Mammary epithelial cell (primary cell): Measurements from ENCODE around the gene S100A8.
"Not testable (repeated sequence)": the region's sequence is repeated elsewhere in the genome, so short reads cannot be mapped to it uniquely, and the experiment has no call there.

ENCODE experiments used
- EZH2 ChIP-seq: IDR thresholded peaks from 2 replicates; pipeline ENCODE4 v1.6.1; 2012; ENCODE audit warnings: low read length, inconsistent platforms, borderline replicate concordance
- TF ChIP-seq, protein P1 (sequence below), 2 donors: IDR thresholded peaks in 1 of 2; conservative IDR thresholded peaks in 1 of 2; 2 replicates each; pipeline ENCODE4 v1.5.1; 2011 to 2012; ENCODE audit warnings: inconsistent platforms in 2 of 2, low read length in 2 of 2, mild to moderate bottlenecking in 2 of 2, control low read depth in 1 of 2, low read depth in 1 of 2; ENCODE audit not compliant: insufficient read depth in 1 of 2; ENCODE audit errors: extremely low read depth in 1 of 2

DNA sequence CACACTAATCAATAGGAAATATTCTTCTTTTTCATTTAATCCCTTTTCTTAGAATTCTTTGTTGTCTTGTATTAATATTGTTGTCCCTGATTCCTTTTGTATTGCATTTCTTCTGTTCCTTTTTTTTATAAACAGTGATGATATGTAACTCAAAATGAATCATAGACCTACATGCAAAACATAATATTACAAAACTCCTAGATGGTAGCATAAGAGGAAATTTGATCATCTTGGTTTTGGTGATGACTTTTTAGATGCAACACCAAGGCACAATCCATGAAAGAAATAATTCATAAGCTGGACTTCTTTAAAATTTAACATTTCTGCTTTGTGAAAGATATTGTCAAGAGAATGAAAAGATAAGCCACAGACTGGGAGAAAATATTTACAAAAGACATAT is 23.1 kb upstream of the S100A8 start:
- TF ChIP-seq EZH2: not testable (repeated sequence)
- TF ChIP-seq, protein P1, sequence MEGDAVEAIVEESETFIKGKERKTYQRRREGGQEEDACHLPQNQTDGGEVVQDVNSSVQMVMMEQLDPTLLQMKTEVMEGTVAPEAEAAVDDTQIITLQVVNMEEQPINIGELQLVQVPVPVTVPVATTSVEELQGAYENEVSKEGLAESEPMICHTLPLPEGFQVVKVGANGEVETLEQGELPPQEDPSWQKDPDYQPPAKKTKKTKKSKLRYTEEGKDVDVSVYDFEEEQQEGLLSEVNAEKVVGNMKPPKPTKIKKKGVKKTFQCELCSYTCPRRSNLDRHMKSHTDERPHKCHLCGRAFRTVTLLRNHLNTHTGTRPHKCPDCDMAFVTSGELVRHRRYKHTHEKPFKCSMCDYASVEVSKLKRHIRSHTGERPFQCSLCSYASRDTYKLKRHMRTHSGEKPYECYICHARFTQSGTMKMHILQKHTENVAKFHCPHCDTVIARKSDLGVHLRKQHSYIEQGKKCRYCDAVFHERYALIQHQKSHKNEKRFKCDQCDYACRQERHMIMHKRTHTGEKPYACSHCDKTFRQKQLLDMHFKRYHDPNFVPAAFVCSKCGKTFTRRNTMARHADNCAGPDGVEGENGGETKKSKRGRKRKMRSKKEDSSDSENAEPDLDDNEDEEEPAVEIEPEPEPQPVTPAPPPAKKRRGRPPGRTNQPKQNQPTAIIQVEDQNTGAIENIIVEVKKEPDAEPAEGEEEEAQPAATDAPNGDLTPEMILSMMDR (conservative IDR thresholded peaks at IDR 0.05 in 1 of 2, IDR thresholded peaks at IDR 0.05 in 1 of 2; ENCODE audit: extremely low read depth in 1 of 2, insufficient read depth in 1 of 2, low read depth in 1 of 2, low read length in 2 of 2): not testable (repeated sequence)
